ENCODE results near the gene NFIC.

The NFIC gene

DNA sequence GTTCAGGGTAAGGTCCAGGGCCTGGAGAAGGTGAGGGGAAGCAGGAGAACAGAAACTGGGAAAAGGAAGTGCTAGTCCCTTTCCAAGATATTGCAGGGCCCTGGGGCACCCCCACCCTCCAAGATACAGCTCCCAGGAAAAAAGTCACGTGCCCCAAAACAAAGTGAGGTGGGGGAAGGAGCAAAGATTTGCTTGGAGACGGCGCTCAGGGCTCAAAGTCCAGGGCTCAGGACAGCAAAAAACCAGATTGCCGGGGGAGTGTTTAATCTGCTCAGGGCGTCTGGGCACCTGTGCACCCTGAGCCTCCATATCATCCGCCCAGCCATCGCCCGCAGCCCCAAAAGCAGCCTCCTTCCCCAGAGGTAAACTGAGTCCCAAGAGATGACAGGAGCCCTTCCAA lies 107.6 kb downstream of the NFIC start:
- no peak for DNase-seq

DNA sequence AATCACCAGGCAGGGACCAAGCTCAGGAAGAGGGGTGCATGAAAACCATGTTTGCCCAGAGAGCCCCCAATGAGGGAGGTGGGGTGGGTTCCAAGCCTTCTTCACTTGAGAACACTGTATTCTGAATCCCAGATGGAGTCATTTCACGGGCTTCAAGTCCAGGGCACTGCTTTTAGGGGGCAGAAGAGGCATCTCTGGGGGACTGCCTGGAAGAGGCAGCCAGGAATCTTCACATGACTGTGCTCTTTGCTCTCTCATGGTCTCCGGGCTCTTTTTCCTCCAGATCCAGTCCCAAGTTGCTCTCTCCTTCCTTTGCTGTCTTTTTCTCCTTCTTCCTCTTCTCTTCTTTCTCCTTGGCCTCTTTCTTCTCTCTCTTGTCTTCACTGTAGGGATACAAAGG lies 108.2 kb downstream of the NFIC start:
- DNase-seq: no peak

DNA sequence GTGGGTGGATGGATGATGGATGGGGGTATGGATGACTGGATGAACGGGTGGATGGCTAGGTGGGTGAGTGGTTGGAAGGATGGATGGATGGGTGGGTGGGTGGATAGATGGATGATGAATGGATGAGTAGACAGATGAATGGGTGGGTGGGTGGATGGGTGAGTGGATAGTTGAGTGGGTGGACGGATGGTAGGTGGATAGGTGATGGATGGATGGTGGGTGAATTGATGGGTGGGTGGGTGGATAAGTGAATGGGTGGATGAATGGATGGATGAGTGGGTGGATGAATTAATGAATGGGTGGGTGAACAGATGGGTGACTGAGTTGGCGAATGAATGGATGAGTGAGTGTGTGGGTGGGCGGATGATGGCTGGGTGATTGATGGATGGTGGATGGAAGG lies 109.1 kb downstream of the NFIC start:
- no peak for DNase-seq

DNA sequence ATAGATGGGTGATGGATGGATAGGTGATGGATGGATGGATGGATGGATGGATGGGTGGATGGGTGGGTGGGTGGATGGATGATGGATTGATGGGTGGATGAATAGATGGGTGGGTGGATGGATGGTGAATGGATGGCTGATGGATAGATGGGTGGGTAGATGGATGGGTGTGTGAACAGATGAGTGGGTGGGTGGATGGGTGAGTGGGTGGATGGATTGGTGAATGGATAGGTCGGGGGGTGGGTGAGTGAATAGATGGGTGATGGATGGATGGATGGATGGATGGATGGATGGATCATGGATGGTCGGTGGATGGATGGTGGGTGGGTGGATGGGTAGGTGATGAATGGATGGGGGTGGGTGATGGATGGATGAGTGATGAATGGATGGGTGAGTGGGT lies 110.4 kb downstream of the NFIC start:
- DNase-seq: no peak

DNA sequence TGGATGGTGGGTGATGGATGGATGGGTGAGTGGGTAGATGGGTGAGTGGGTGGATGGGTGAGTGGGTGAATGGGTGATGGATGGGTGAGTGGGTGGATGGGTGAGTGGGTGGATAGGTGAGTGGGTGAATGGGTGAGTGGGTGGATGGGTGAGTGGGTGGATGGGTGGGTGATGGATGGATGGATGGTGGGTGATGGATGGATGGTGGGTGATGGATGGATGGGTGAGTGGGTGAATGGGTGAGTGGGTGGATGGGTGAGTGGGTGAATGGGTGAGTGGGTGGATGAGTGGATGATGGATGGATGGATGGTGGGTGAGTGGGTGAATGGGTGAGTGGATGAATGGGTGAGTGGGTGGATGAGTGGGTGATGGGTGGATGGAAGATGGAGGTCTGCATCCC lies 111.1 kb downstream of the NFIC start:
- no peak for DNase-seq

DNA sequence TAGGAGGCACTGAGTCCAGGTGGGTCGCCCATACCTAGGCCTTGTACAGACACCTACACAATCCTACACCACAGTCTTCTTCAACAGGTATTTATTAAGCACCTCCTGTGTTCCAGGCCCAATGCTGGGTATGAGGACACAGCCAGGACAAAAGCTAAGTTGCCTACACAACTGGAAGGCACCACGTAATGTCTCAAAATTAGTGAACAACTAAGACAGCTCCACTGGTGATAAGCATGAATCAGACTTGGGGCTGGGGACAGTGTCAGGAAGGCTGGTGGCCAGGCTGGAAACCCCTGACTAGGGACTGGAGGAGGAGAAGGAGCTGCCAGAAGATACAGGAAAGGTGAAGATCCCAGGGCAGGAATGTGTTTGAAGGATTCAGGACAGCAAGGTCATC lies 111.6 kb downstream of the NFIC start:
- DNase-seq: no peak

DNA sequence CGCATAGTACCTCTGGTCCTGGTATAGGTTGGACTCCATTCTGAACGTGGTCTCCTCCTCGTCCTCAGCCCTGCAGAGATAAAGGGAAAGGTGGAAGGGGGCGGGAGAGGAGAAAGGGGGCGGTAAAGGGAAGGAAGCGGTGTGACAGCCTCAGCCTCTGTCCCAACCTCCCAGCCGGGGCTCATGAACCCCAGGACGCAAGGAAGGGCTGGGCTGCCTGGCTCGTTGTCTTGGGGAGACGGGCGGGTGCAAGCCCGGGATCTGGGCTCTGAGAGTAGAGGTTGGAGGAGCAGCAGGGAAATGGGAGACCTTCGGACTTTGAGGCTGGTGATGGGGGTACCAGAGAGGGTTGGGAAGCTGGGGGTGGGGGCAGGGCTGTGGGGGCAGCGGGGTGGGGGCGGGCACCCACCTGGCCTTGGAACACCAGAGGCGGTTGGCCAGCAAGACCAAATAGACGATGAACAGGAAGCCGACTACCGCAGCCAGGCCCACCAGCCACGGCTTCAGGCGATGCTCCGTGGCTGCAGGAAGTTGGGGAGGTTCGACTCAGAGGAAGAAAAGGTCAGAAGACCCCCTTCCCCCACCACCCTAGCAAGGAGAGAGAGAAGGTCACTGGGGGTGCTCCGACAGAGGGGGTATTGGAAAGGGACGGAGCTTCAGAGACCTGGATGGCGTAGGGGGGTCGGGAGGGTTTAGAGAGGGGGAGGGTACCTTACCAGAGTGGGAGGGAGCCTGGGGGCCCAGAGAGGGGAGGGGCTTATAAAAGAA lies 112.2 kb downstream of the NFIC start:
- no peak for DNase-seq

DNA sequence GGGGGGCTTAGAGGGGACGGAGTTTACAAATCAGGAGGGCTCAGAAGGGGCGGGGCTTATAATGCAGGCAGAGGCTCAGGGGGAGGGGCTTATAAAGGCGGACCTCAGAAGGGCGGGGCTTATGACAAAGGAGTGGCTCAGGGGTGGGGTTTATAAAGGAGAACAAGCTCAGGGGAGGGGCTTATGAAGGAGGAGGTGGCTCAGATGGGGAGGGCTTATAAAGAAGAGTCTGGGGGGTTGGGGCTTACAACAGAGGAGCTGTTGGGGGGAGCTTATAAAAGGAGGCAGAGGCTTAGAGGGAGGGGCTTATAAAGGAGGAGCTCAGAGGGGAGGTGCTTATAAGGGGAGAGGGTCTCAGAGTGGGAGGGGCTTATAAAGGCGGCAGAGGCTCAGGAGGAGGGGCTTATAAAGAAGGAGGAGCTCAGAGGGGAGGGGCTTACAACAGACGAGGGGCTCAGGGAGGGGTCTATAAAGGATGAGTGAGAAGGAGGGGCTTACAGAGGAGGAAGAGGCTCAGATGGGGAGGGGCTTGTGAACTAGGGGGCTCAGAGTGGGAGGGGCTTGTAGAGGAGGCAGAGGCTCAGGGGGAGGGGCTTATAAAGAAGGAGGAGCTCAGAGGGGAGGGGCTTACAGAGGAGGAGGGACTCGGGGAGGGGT lies 112.9 kb downstream of the NFIC start:
- DNase-seq: peak; percentile 44

DNA sequence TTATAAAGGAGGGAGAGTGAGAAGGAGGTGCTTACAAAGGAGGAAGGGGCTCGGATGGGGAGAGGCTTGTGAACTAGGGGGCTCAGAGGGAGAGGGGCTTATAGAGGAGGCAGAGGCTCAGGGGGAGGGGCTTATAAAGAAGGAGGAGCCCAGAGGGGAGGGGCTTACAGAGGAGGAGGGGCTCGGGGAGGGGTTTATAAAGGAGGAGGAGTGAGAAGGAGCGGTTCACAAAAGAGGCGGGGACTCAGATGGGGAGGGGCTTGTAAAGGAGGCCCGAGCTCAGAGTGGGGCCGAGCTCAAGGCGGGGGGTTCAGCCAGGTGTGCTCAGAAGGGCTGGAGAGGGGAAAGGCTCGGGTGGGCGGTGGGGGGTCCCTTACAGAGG lies 113.4 kb downstream of the NFIC start:
- peak; percentile 35 for DNase-seq

DNA sequence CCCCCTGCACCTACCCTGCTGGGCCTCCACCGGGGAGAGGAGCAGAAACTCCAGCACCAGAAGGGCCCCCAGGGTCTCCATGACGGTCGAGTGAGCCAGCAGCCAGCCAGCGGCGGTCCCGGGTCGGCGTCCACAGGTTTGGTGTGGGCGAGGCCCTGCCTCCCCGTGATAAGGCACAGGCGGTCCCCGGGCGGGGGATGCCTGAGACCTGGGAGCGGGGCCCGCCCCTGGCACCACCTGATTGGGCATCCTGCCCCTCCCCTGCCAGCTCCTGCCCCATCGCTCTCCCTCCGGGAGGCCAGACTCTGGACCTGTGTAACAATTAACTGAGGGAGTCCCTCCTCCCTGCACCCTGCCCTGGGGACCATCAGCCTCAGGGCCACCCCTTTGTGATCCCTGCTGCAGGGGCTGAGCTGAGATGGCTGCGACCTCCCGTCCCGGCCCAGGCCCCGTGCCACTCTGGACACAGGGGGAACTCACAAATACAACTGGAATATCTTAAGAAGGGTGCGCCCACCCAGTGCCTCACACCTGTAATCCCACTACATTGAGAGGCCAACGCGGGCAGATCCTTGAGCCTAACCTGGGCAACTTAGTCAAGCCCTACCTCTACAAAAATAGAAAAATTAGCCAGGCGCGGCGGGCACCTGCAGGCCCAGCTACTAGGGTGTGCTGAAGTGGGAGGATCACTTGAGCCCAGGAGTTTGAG lies 114.2 kb downstream of the NFIC start, which contains the start of gene SMIM24:
Gene SMIM24, minus strand, starts transcription at position 143 of the 709 bp plus-strand sequence. Its CDS starts 62 bp downstream, at position 81.
- DNase-seq: no peak

DNA sequence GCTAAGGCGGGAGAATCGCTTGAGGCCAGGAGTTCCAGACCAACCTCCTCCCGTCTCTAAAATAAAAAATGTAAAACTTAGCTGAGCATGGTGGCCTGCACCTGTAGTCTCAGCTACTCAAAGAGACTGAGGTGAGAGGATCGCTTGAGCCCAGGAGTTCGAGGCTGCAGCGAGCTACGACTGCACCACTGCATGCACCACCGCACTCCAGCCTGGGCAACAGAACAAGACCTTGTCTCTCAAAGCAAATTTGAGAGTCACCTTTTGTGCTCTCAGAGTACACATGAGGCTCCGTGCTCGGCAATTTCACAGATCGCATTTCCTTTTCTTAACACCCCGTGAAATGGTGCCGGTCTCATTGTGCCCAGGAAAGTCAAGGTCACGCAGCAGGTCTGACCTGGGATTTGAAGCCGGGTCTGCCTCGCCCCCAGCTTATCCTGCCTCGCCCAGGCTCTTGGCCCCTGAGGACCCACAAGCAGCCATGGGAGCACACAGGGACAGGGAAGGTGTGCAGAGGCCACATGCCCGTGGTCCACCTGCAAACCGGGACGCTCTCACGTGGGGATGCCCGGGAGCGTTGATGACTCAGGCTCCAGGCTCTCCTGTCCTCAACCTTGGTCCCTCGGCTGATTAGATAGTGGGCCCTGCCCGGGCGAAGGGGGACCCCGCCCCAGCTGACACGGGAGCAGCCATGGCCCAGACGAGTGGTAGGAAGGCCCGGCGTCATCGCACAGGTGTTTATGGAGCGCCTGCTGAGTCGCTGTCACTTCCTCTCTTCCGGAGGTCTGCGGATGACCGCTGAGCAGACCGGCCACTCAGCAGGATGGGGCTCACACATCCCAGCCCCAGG lies 115.1 kb downstream of the NFIC start:
- no peak for DNase-seq

DNA sequence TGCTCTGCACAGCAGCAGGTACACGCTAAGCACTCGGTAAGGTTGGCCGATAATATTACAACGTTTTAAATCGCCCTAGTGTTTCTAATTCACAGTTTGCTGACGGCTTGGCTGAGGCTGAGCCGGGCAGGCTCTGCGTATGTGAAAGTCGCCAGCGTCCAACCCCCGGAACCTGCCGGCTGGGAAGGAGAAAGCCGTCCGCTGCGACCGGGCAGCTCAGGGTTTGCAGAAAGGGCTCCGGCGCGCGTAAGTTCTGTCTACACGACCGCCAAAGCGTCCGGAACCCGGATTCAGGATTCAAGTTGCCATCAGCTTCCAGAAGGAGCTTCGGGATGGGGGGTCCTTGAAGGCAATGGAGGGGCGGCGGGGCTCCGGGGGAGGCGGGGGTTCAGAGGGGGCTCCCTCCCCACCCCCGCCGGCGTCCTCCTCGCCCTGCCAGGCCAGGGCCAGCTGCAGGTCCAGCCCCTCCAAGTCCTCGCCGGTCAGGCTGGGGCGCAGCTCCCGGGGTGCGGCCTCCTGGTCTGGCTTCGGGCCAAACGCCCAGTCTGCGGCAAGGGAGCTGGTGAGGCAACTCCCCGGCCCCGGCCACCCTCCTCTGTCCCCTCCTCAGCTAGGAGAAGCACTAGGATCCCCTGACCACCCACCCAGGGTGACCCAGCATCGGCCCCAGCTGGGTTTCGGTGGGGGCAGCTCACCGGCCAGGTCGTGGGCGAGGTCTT lies 116.3 kb downstream of the NFIC start:
- no peak for DNase-seq

DNA sequence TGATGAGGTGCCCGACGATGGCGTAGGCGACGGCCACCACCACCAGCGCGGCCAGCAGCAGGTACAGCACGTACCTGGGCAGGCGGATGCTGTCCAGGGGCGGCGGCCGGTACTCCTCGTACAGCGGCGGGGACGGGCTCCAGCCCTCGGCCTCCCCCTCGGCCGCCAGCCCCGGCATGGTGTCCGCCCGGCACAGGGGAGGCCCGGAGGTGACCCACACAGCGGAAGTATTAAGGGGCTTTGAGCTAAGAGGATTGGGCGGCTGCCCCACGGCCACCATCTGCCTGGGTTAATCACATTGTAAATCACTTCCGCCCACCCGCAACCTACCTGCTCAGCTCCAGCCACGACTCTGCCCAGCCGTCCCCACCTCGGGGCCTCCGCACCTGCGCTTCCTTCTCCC lies 116.8 kb downstream of the NFIC start, which contains the start of gene SMIM44:
Gene SMIM44, minus strand, starts transcription at position 216 of the 403 bp plus-strand sequence. Its CDS starts 38 bp downstream, at position 178.
- DNase-seq: no peak

DNA sequence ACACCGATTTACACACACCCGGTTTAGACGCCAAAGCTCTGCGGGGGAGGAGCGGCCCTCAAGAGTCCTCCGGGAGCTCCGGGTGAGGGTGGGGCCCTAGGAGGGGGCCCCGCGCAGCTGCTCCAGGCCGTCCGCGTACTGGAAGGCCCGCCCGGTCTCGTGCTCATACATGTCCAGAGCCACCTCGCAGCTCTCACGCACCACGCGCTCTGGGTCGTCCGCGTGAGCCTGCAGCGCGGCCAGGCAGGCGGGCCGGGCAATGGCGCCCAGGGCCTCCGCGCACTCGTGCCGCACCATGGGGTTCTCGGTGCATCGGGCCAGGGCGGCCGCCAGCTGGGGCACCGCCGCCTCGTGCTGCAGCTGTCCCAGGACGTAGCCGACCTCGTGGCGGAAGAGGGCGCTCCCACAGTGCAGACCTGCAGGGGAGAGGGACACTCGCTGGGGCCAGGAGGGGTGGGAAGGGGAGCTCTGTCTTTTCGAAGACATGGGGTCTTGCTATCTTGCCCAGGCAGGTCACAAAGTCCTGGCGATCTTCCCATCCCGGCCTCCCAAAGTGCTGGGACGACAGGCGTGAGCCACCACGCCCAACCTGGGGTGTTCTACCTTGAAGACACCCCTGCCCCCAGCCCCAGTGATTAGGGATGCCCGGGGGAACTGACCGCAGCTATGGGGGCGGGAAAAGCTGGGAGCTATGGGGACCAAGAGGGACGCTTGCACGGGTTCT lies 125.2 kb downstream of the NFIC start:
- DNase-seq: no peak

DNA sequence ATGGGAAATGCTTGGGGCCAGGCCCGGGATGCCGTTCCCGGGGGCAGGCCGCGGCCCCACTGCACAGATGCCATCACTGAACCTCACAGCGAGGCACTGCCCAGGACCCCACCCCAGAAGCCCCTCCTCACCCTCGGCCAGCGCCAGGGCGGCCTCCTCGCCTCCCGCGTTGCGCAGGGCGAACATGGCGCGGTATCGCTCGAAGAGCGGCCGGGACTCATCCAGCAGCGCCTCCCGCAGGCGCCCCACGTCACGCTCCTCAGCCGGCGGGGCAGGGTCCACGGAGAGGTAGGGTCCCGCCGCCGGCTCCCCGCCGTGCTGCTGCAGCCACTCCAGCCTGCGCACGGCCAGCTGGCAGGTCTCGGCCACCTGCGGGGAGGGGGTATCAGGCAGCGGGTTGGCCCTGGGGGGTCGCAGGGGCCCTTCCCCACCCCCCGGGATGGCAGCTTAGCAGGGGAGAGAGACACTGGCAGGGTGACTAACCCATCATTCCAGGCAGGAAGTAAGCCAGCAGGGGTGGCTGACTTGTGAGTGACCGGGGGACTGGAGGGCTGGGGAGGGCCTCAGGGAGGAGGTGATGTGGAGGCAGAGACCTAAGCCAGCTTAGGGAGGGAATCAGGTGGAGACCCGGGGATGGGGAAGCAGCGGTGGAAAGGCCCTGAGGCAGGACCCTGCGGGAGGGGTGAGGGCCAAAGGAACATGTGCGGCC lies 125.9 kb downstream of the NFIC start:
- DNase-seq: no peak

DNA sequence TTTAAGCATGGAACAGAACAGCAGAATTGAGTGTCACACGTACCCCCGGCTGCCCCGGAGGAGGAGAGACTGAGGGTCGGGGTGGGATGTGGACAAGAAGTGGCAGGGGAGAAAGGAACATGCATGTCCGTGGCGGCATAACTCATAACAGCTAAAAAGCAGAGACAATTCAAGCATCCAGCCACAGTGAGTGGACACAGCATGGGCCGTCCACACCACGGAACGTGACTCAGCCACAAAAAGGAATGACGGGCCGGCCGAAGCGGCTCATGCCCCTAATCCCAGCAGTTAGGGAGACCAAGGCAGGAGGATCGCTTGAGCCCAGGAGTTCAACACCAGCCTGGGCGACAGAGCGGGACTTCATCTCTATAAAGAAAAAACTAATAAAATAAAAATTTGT lies 126.5 kb downstream of the NFIC start:
- DNase-seq: no peak

DNA sequence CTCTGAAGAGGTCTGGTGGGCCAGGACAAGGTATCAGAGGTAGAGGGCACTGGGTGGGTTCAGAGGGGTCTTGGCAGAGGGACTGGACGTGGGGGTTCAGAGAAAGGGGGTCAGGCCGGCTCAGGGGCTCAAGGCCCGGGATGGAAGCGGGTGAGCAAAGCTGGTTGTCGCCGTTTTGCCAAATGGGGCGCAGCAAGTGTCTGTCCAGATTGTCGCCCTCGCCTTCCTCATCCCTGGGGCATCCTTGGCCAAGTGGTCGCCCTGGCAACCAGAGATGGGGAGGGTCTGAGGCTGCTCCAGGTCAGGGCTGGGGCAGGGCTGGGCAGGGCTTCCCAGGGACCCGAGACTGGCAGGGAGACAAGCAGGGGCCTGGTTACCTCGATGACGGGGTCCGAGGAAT lies 127.3 kb downstream of the NFIC start:
- no peak for DNase-seq

DNA sequence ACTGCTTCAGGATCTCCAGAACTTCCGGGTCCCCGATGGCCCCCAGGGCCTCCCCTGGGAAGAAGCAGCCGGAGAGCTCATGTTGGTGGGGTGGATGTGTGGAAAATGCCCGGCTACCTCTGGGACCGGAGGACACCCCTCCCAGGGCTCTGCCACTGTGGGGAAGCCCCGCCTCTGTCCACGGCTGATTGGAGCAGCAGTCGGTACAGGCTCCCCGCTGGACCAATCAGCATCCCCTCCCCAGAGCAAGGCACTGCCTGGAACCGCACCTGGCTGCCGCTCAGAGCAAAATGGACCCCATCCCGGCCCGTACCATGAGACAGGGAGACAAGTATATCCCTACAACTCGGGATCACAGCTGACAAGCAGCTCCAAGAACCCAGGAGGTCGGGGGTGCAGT lies 127.7 kb downstream of the NFIC start:
- DNase-seq: peak; percentile 62

DNA sequence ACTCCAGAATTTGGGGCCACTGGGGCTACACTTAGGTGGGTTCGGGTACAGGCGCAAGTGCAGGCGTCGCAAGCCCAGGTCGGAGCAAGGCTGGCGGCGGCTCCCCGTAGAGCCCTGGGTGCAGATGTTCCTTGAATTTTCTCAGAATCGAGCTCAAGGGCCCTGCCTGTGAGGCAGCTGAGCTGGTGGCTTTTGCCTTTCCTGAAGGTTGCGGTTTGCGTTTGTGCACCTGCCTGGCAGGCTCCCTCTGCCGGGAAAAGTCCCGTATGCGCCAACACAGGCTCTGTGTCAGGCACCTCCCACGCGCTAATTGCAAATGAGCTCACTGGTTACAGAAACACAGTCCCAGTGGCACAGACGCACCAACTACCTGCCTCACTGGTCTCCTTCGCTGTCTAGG lies 128.2 kb downstream of the NFIC start:
- peak; percentile 66 for DNase-seq

DNA sequence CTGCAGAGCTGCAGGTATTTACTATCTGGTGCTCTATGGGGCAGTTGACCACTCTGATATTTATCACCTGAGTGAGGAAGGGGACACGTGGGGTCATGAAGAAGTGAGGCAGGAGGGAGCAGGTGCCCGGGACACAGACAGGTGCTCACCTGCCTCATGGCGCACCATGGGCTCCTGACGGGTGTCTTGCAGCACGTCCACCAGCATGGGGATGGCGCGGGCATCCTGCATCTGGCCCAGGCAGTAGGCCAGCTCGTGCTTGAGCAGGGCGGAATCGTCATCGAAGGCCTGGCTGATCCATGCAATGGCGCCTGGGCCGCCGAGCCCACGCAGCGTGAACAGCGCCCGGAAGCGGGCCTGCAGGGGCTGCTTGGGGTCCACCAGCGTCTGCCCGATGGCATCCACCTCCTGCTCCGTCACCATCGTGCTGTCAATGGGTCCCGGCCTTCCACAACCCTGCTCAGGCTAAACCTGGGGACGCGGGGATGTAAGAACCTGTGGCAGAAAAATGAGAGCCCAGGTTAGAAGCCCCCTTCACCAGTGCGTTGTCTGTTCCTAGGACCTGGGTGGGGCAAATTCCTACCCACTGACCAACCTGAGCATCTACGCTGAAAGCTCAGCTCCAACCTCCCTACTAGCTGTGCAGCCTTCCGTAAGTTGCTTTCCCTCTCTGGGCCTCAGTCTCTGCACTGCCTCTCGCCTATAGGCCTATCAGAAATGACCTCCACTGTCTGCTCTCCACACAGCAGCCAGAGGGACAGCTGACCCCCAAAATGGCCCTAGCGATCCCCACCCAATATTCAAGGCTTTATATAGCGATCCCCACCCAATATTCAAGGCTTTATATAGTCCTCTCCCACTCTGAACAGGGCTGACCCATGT lies 130.2 kb downstream of the NFIC start:
- no peak for DNase-seq
